Activated T-helper 17 cell treated with anti-CD3 and anti-CD28 coated beads, Interleukin-2, amount 50 U/mL, for 72 hours (primary cell): ENCODE measurements around the gene FAM193B. TPM values are rescaled to one million over a fixed set of nuclear protein-coding genes. Genes with fewer than 3 reads are reported as not detected.

Experiments
- ATAC-seq: fragments of 150-1000 bp; cut with Tn5 transposase; replicated peaks from 2 replicates; pipeline ENCODE4 v1.10.0; 2021; ENCODE audit warnings: mild to moderate bottlenecking, moderate library complexity
- H3K27ac Mint-ChIP-seq: one replicate; pipeline ENCODE4 v1.8.0; 2022; ENCODE audit warnings: mixed read lengths
- H3K27me3 Mint-ChIP-seq: one replicate; pipeline ENCODE4 v1.8.0; 2022; ENCODE audit warnings: mixed read lengths
- H3K36me3 Mint-ChIP-seq: one replicate; pipeline ENCODE4 v1.8.0; 2022; ENCODE audit warnings: low read depth, mild to moderate bottlenecking, mixed read lengths
- H3K4me1 Mint-ChIP-seq: one replicate; pipeline ENCODE4 v1.8.0; 2022; ENCODE audit warnings: mixed read lengths
- H3K4me3 Mint-ChIP-seq: one replicate; pipeline ENCODE4 v1.8.0; 2022; ENCODE audit warnings: mild to moderate bottlenecking, mixed read lengths
- H3K9me3 Mint-ChIP-seq: one replicate; pipeline ENCODE4 v1.8.0; 2022; ENCODE audit warnings: mixed read lengths
- total RNA-seq, 2 donors: library from RNA; stranded (reverse); gene quantifications; one replicate each; pipeline ENCODE4 v1.2.3, GENCODE V29; 2022

The FAM193B gene
- total RNA-seq, 2 donors from 2014 or later = 67.5 to 72.3 TPM

GRCh38 chr5:177523711-177524538 is 30.4 kb downstream of the FAM193B start:
- Mint-ChIP-seq H3K4me3 (no peak overlapping the region), H3K27ac (no peak overlapping the region), H3K36me3 (peaks cover 39% of the 10 kb centered on the region), H3K27me3 (no peaks in the 10 kb centered on the region), H3K4me1 (no peaks in the 10 kb centered on the region), H3K9me3 (no peaks in the 10 kb centered on the region)
- no peak for ATAC-seq

GRCh38 chr5:177520916-177521513 is 33.3 kb downstream of the FAM193B start:
- no peaks in the 10 kb centered on the region for H3K27me3 Mint-ChIP-seq
- H3K9me3 Mint-ChIP-seq = no peaks in the 10 kb centered on the region

GRCh38 chr5:177520271-177520670 is 34.1 kb downstream of the FAM193B start:
- H3K4me3 Mint-ChIP-seq = no peak overlapping the region
- ATAC-seq = no peak
- H3K4me1 Mint-ChIP-seq = peaks cover 10% of the 10 kb centered on the region
- no peaks in the 10 kb centered on the region for H3K9me3 Mint-ChIP-seq
- no peaks in the 10 kb centered on the region for H3K27me3 Mint-ChIP-seq
- H3K27ac Mint-ChIP-seq = peak overlapping the region; percentile 82
- peaks cover 56% of the 10 kb centered on the region for H3K36me3 Mint-ChIP-seq

More at GRCh38 chr5:177520916-177521513, 33.3 kb downstream of the FAM193B start:
- peaks cover 4% of the 10 kb centered on the region for H3K4me1 Mint-ChIP-seq
- peaks cover 54% of the 10 kb centered on the region for H3K36me3 Mint-ChIP-seq
- ATAC-seq = no peak
- H3K4me3 Mint-ChIP-seq = no peak overlapping the region
- peak overlapping the region; percentile 82 for H3K27ac Mint-ChIP-seq

- Mint-ChIP-seq H3K36me3 (peaks cover 61% of the 10 kb centered on the region), H3K9me3 (no peaks in the 10 kb centered on the region), H3K4me3 (peak overlapping the region; percentile 40), H3K4me1 (peaks cover 10% of the 10 kb centered on the region), H3K27me3 (no peaks in the 10 kb centered on the region), H3K27ac (peak overlapping the region; percentile 82)
- ATAC-seq = no peak
These were observed 34.7 kb downstream of the FAM193B start for GRCh38 chr5:177519463-177520235.

GRCh38 chr5:177516601-177517568 is 37.5 kb downstream of the FAM193B start, which contains the start of gene DDX41:
TSS of gene DDX41 (minus strand) at chr5:177516961. CDS start at chr5:177516945, 16 bp downstream.
- peak within 1 kb of the TSS; percentile 90 for H3K27ac Mint-ChIP-seq
- peak; percentile 92 for ATAC-seq
- H3K9me3 Mint-ChIP-seq = no peaks in the 10 kb centered on the region
- H3K4me1 Mint-ChIP-seq = peaks cover 13% of the 10 kb centered on the region
- H3K27me3 Mint-ChIP-seq = no peaks in the 10 kb centered on the region
- peaks cover 81% of the 10 kb centered on the region for H3K36me3 Mint-ChIP-seq
- H3K4me3 Mint-ChIP-seq = peak within 1 kb of the TSS; percentile 88

GRCh38 chr5:177515580-177515979 is 38.8 kb downstream of the FAM193B start:
- Mint-ChIP-seq H3K4me3 (peak overlapping the region; percentile 88), H3K4me1 (peaks cover 13% of the 10 kb centered on the region), H3K9me3 (no peaks in the 10 kb centered on the region), H3K27me3 (no peaks in the 10 kb centered on the region), H3K27ac (peak overlapping the region; percentile 90), H3K36me3 (peaks cover 84% of the 10 kb centered on the region)
- no peak for ATAC-seq

- H3K4me1 Mint-ChIP-seq = peaks cover 13% of the 10 kb centered on the region
- no peak overlapping the region for H3K27ac Mint-ChIP-seq
- no peaks in the 10 kb centered on the region for H3K27me3 Mint-ChIP-seq
- no peak overlapping the region for H3K4me3 Mint-ChIP-seq
- no peak for ATAC-seq
- H3K9me3 Mint-ChIP-seq = no peaks in the 10 kb centered on the region
- peaks cover 74% of the 10 kb centered on the region for H3K36me3 Mint-ChIP-seq
These were observed 39.8 kb downstream of the FAM193B start for GRCh38 chr5:177514541-177514940.

- H3K4me1 Mint-ChIP-seq = peaks cover 13% of the 10 kb centered on the region
- H3K27me3 Mint-ChIP-seq = no peaks in the 10 kb centered on the region
- no peak for ATAC-seq
- H3K9me3 Mint-ChIP-seq = no peaks in the 10 kb centered on the region
- no peak overlapping the region for H3K27ac Mint-ChIP-seq
- peaks cover 68% of the 10 kb centered on the region for H3K36me3 Mint-ChIP-seq
- H3K4me3 Mint-ChIP-seq = no peak overlapping the region
These were observed 40.9 kb downstream of the FAM193B start for GRCh38 chr5:177513500-177513899.

GRCh38 chr5:177512736-177513380 is 41.5 kb downstream of the FAM193B start:
- H3K27me3 Mint-ChIP-seq = no peaks in the 10 kb centered on the region
- H3K27ac Mint-ChIP-seq = no peak overlapping the region
- peaks cover 68% of the 10 kb centered on the region for H3K36me3 Mint-ChIP-seq
- no peak overlapping the region for H3K4me3 Mint-ChIP-seq
- ATAC-seq = no peak
- peaks cover 13% of the 10 kb centered on the region for H3K4me1 Mint-ChIP-seq
- H3K9me3 Mint-ChIP-seq = no peaks in the 10 kb centered on the region

- Mint-ChIP-seq H3K4me1 (peaks cover 13% of the 10 kb centered on the region), H3K36me3 (peaks cover 64% of the 10 kb centered on the region), H3K27ac (no peak overlapping the region), H3K4me3 (no peak overlapping the region), H3K9me3 (no peaks in the 10 kb centered on the region), H3K27me3 (no peaks in the 10 kb centered on the region)
- ATAC-seq = no peak
These were observed 42.3 kb downstream of the FAM193B start for GRCh38 chr5:177511796-177512675.

GRCh38 chr5:177511181-177511580 is 43.2 kb downstream of the FAM193B start:
- no peak overlapping the region for H3K4me3 Mint-ChIP-seq
- H3K4me1 Mint-ChIP-seq = peaks cover 9% of the 10 kb centered on the region
- H3K27me3 Mint-ChIP-seq = no peaks in the 10 kb centered on the region
- H3K27ac Mint-ChIP-seq = no peak overlapping the region
- H3K9me3 Mint-ChIP-seq = no peaks in the 10 kb centered on the region
- H3K36me3 Mint-ChIP-seq = peaks cover 55% of the 10 kb centered on the region
- ATAC-seq = no peak

GRCh38 chr5:177510567-177511053 is 43.8 kb downstream of the FAM193B start:
- Mint-ChIP-seq H3K9me3 (no peaks in the 10 kb centered on the region), H3K4me3 (no peak overlapping the region), H3K27me3 (no peaks in the 10 kb centered on the region), H3K36me3 (peaks cover 50% of the 10 kb centered on the region), H3K27ac (no peak overlapping the region), H3K4me1 (peaks cover 6% of the 10 kb centered on the region)
- ATAC-seq = no peak
